CD8-positive, alpha-beta memory T cell (primary cell): ENCODE results near the gene CAPN1. TPM values are rescaled to one million over a fixed set of nuclear protein-coding genes. Genes with fewer than 3 reads are reported as not detected.

ENCODE experiments used
- polyA plus RNA-seq: library from polyadenylated mRNA; unstranded; fragments of 300-500 nt; fragmentation: Illumina TruSeq; gene quantifications from one replicate; pipeline ENCODE4 v1.2.3, GENCODE V29; 2021
- total RNA-seq, 2 experiments: library from RNA; stranded (reverse); gene quantifications; one replicate each; pipeline ENCODE4 v1.2.3, GENCODE V29; 2021

Gene CAPN1
- total and polyA plus RNA-seq, 3 experiments from 2014 or later = 88.2 to 110 (median 92.0) TPM

Other genes starting within 250 kb of the CAPN1 start
- gene GPHA2, start 246.0 kb upstream of the CAPN1 start, total RNA-seq = not detected
- gene GPHA2, start 246.0 kb upstream of the CAPN1 start, polyA plus RNA-seq = not detected
- gene MAJIN, start 209.8 kb upstream of the CAPN1 start, total RNA-seq = not detected
- gene MAJIN, start 209.8 kb upstream of the CAPN1 start, polyA plus RNA-seq = not detected
- gene BATF2, start 185.0 kb upstream of the CAPN1 start, total RNA-seq = under 1 TPM in 1 of 2 experiments, not detected in 1; 0.11 TPM
- gene BATF2, start 185.0 kb upstream of the CAPN1 start, polyA plus RNA-seq = not detected
- gene ARL2, start 167.8 kb upstream of the CAPN1 start, total RNA-seq = 100 to 1,000 TPM; 125 TPM
- 99.7 TPM for gene ARL2, start 167.8 kb upstream of the CAPN1 start, polyA plus RNA-seq
- 10 to 100 TPM; 18.3 to 21.6 TPM for gene SNX15, start 154.5 kb upstream of the CAPN1 start, total RNA-seq
- gene SNX15, start 154.5 kb upstream of the CAPN1 start, polyA plus RNA-seq = 16.4 TPM
- 10 to 100 TPM; 24.8 to 27.1 TPM for gene SAC3D1, start 140.7 kb upstream of the CAPN1 start, total RNA-seq
- 12.0 TPM for gene SAC3D1, start 140.7 kb upstream of the CAPN1 start, polyA plus RNA-seq
- gene NAALADL1, start 123.4 kb upstream of the CAPN1 start, total RNA-seq = 10 to 100 TPM; 10.8 to 13.3 TPM
- 17.0 TPM for gene NAALADL1, start 123.4 kb upstream of the CAPN1 start, polyA plus RNA-seq
- gene CDCA5, start 97.9 kb upstream of the CAPN1 start, total RNA-seq = 10 to 100 TPM; 94.9 to 98.8 TPM
- gene CDCA5, start 97.9 kb upstream of the CAPN1 start, polyA plus RNA-seq = 0.54 TPM
- 10 to 100 TPM; 30.8 to 33.5 TPM for gene ZFPL1, start 97.7 kb upstream of the CAPN1 start, total RNA-seq
- 24.4 TPM for gene ZFPL1, start 97.7 kb upstream of the CAPN1 start, polyA plus RNA-seq
- gene VPS51, start 85.7 kb upstream of the CAPN1 start, total RNA-seq = 100 to 1,000 TPM; 120 to 131 TPM
- 99.1 TPM for gene VPS51, start 85.7 kb upstream of the CAPN1 start, polyA plus RNA-seq
- 10 to 100 TPM; 17.8 to 17.9 TPM for gene TM7SF2, start 70.1 kb upstream of the CAPN1 start, total RNA-seq
- 11.1 TPM for gene TM7SF2, start 70.1 kb upstream of the CAPN1 start, polyA plus RNA-seq
- 10 to 100 TPM; 15.2 to 20.1 TPM for gene ZNHIT2, start 64.2 kb upstream of the CAPN1 start, total RNA-seq
- 19.8 TPM for gene ZNHIT2, start 64.2 kb upstream of the CAPN1 start, polyA plus RNA-seq
- 1,000 to 10,000 TPM; 1,054 to 1,073 TPM for gene FAU, start 59.8 kb upstream of the CAPN1 start, total RNA-seq
- 904 TPM for gene FAU, start 59.8 kb upstream of the CAPN1 start, polyA plus RNA-seq
- gene MRPL49, start 59.6 kb upstream of the CAPN1 start, total RNA-seq = 100 to 1,000 TPM; 117 to 118 TPM
- gene MRPL49, start 59.6 kb upstream of the CAPN1 start, polyA plus RNA-seq = 81.5 TPM
- gene SYVN1, start 47.4 kb upstream of the CAPN1 start, total RNA-seq = 10 to 100 TPM; 35.1 to 39.7 TPM
- 19.6 TPM for gene SYVN1, start 47.4 kb upstream of the CAPN1 start, polyA plus RNA-seq
- gene SPDYC, start 11.7 kb upstream of the CAPN1 start, total RNA-seq = not detected
- gene SPDYC, start 11.7 kb upstream of the CAPN1 start, polyA plus RNA-seq = not detected
- gene POLA2, start 80.0 kb downstream of the CAPN1 start, total RNA-seq = 10 to 100 TPM; 75.6 to 78.8 TPM
- gene POLA2, start 80.0 kb downstream of the CAPN1 start, polyA plus RNA-seq = 11.0 TPM
- gene CDC42EP2, start 132.9 kb downstream of the CAPN1 start, total RNA-seq = 1 to 10 TPM in 1 of 2 experiments, under 1 TPM in 1; 0.62 to 1.0 TPM
- not detected for gene CDC42EP2, start 132.9 kb downstream of the CAPN1 start, polyA plus RNA-seq
- gene DPF2, start 151.9 kb downstream of the CAPN1 start, total RNA-seq = 10 to 100 TPM; 65.8 to 71.9 TPM
- 61.5 TPM for gene DPF2, start 151.9 kb downstream of the CAPN1 start, polyA plus RNA-seq
- gene TIGD3, start 172.8 kb downstream of the CAPN1 start, total RNA-seq = 1 to 10 TPM in 1 of 2 experiments, under 1 TPM in 1; 0.91 to 1.2 TPM
- gene TIGD3, start 172.8 kb downstream of the CAPN1 start, polyA plus RNA-seq = 0.59 TPM
- gene SLC25A45, start 200.7 kb downstream of the CAPN1 start, total RNA-seq = 10 to 100 TPM; 13.3 to 13.8 TPM
- 14.6 TPM for gene SLC25A45, start 200.7 kb downstream of the CAPN1 start, polyA plus RNA-seq
- 10 to 100 TPM; 44.9 to 49.8 TPM for gene FRMD8, start 204.7 kb downstream of the CAPN1 start, total RNA-seq
- gene FRMD8, start 204.7 kb downstream of the CAPN1 start, polyA plus RNA-seq = 60.6 TPM
- gene NEAT1, start 240.9 kb downstream of the CAPN1 start, total RNA-seq = 100 to 1,000 TPM; 196 to 204 TPM
- gene NEAT1, start 240.9 kb downstream of the CAPN1 start, polyA plus RNA-seq = 2.7 TPM